CD4-positive, alpha-beta T cell (primary cell): ENCODE measurements around the gene ANGEL2. TPM values are rescaled to one million over a fixed set of nuclear protein-coding genes. Genes with fewer than 3 reads are reported as not detected.

Experiments used
- ATAC-seq: fragments of 200-7000 bp; cut with Tn5 transposase; one replicate; pipeline ENCODE4 v1.10.0; 2022; ENCODE audit warnings: mild to moderate bottlenecking; ENCODE audit not compliant: poor library complexity
- CTCF ChIA-PET: fragments of 350-600 bp; sonication (Branson Sonifier 250); formaldehyde crosslinking; loops from one replicate; lab custom pipeline; 2021; ENCODE audit warnings: antibody characterized with exemption, inconsistent platforms; lab: Charles Lee
- POLR2A ChIA-PET: fragments of 350-600 bp; sonication (Branson Sonifier 250); formaldehyde crosslinking; loops from one replicate; lab custom pipeline; 2021; ENCODE audit warnings: antibody characterized with exemption, inconsistent platforms; lab: Charles Lee
- DNase-seq, 14 experiments: peaks; one replicate each; pipeline ENCODE4 v3.0.0-alpha.2; 2013 to 2020; ENCODE audit warnings: mixed read lengths in 2 of 14
- H3K27ac ChIP-seq, 2 donors: one replicate each; pipeline versions ENCODE4 v1.5.1 to v1.7.0; 2013; ENCODE audit warnings: low read length in 2 of 2, low read depth in 1 of 2, mild to moderate bottlenecking in 1 of 2
- H3K27me3 ChIP-seq, 2 experiments: 1 replicate in 1 of 2; 2 replicates in 1 of 2; pipeline versions ENCODE4 v1.6.1 to v1.7.0; 2013; ENCODE audit warnings: low read length in 2 of 2, control low read depth in 1 of 2, mild to moderate bottlenecking in 1 of 2, moderate library complexity in 1 of 2; ENCODE audit not compliant: insufficient read depth in 2 of 2, control insufficient read depth in 1 of 2
- H3K36me3 ChIP-seq: one replicate; pipeline ENCODE4 v1.6.1; 2013; ENCODE audit warnings: low read length, control low read depth; ENCODE audit not compliant: insufficient read depth
- H3K4me1 ChIP-seq: one replicate; pipeline ENCODE4 v1.6.1; 2013; ENCODE audit warnings: low read length, control low read depth; ENCODE audit not compliant: insufficient read depth
- H3K4me3 ChIP-seq: one replicate; pipeline ENCODE4 v1.5.1; 2013; ENCODE audit warnings: mild to moderate bottlenecking, low read length, moderate library complexity
- H3K9me3 ChIP-seq, 2 experiments: 1 replicate in 1 of 2; 2 replicates in 1 of 2; pipeline versions ENCODE4 v1.6.1 to v1.7.0; 2013; ENCODE audit warnings: low read length in 2 of 2, mild to moderate bottlenecking in 2 of 2, control low read depth in 1 of 2, moderate library complexity in 1 of 2; ENCODE audit not compliant: control insufficient read depth in 1 of 2, insufficient read depth in 1 of 2
- H3K27ac Mint-ChIP-seq: one replicate; pipeline ENCODE4 v1.8.0; 2020; ENCODE audit warnings: mixed read lengths
- H3K27me3 Mint-ChIP-seq: one replicate; pipeline ENCODE4 v1.8.0; 2021; ENCODE audit warnings: mixed read lengths
- H3K36me3 Mint-ChIP-seq: one replicate; pipeline ENCODE4 v1.8.0; 2021; ENCODE audit warnings: low read depth, mixed read lengths
- H3K4me1 Mint-ChIP-seq: one replicate; pipeline ENCODE4 v1.8.0; 2021; ENCODE audit warnings: low read depth, mixed read lengths
- H3K4me3 Mint-ChIP-seq: one replicate; pipeline ENCODE4 v1.8.0; 2020; ENCODE audit warnings: mild to moderate bottlenecking, mixed read lengths
- H3K9me3 Mint-ChIP-seq: one replicate; pipeline ENCODE4 v1.8.0; 2020; ENCODE audit warnings: mixed read lengths
- CTCF ChIP-seq: fragments of 200-600 bp; IDR thresholded peaks from one replicate; pipeline ENCODE4 v1.8.0; 2022; ENCODE audit warnings: antibody characterized with exemption, mild to moderate bottlenecking
- intact Hi-C, 2 experiments: fragments of 100-400 bp; cut with DNase I in 1 of 2; cut with micrococcal nuclease in 1 of 2; formaldehyde crosslinking; loops; one replicate each; pipeline versions ENCODE4 v1.15.1 to v1.9.0; 2023 to 2025; cut with DNase I, micrococcal nuclease
- total RNA-seq, 174 experiments: library from RNA in 2 of 174; stranded (reverse) in 2 of 174; gene quantifications; one replicate each; pipeline ENCODE4 v1.2.3 and lab custom pipeline; 2021 to 2026

The ANGEL2 gene
- total RNA-seq, 2 experiments from 2014 or later: 53.0 to 56.2 TPM

- Mint-ChIP-seq H3K27me3 (peaks cover 33% of the 10 kb centered on the region), H3K36me3 (no peaks in the 10 kb centered on the region)
- intact Hi-C loops: no loop called here
Measured at GRCh38 chr1:212958175-212958574, 57.5 kb downstream of the ANGEL2 start.

GRCh38 chr1:212957546-212957945 is 58.1 kb downstream of the ANGEL2 start:
- peaks cover 39% of the 10 kb centered on the region for H3K27me3 Mint-ChIP-seq
- POLR2A ChIA-PET: no interaction called here
- no peak overlapping the region for H3K27ac Mint-ChIP-seq
- Histone ChIP-seq H3K4me1 (no peaks in the 10 kb centered on the region), H3K9me3 (no peaks in the 10 kb centered on the region), H3K4me3 (no peak overlapping the region), H3K27ac (no peak overlapping the region), H3K36me3 (no peaks in the 10 kb centered on the region), H3K27me3 (peaks cover 5 to 7% of the 10 kb centered on the region in 2 experiments)
- ATAC-seq: no peak
- H3K4me3 Mint-ChIP-seq: no peak overlapping the region
- no peaks in the 10 kb centered on the region for H3K36me3 Mint-ChIP-seq
- no peaks in the 10 kb centered on the region for H3K9me3 Mint-ChIP-seq
- H3K4me1 Mint-ChIP-seq: no peaks in the 10 kb centered on the region
- TF ChIP-seq CTCF: no peak
- CTCF ChIA-PET: no interaction called here
- no peak for DNase-seq
- intact Hi-C loops: no loop called here

More at GRCh38 chr1:212958175-212958574, 57.5 kb downstream of the ANGEL2 start:
- POLR2A ChIA-PET: no interaction called here
- H3K36me3 ChIP-seq: no peaks in the 10 kb centered on the region
- CTCF ChIA-PET: no interaction called here
- H3K4me3 ChIP-seq: no peak overlapping the region
- H3K4me1 Mint-ChIP-seq: no peaks in the 10 kb centered on the region
- TF ChIP-seq CTCF: no peak
- no peak overlapping the region for H3K27ac Mint-ChIP-seq
- no peaks in the 10 kb centered on the region for H3K9me3 Mint-ChIP-seq
- no peak overlapping the region for H3K4me3 Mint-ChIP-seq
- H3K4me1 ChIP-seq: no peaks in the 10 kb centered on the region
- no peak overlapping the region for H3K27ac ChIP-seq
- H3K9me3 ChIP-seq: no peaks in the 10 kb centered on the region
- peaks cover 0 to 3% of the 10 kb centered on the region in 2 experiments for H3K27me3 ChIP-seq
- DNase-seq (no peak), ATAC-seq (no peak)

DNA sequence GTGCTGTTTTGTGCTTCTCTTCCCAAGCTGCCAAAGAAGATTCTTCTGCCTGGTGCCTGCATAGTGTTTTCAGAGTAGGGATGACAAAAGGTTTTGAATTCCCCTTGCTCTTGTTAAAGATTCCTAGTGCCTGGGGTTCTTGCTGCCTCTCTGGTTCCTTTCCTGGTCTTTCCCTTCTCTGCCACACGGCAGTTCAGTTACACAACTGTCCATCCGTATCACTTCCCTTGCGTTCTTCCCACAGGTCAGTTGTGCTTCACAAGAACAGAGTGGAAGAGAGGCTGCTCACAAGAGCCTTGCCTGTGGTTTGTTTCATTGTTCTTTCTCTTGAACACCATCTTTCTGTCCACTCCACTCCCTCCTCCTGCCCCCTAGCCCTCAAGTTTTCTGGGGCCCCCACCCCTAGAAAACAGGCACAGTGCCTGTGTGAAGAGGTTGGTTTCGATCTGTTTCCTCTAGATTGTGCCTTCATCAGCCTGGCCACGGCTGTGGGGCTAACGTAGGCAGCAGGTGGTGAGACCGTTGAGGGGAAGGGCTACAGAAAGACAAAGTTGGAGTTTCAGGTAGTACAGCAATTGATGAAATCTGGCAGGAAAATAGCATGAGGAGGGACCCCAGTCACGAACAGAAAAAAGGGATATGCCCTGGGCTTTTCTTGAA is 59.6 kb downstream of the ANGEL2 start:
- POLR2A ChIA-PET: no interaction called here
- H3K4me1 Mint-ChIP-seq: no peaks in the 10 kb centered on the region
- no peaks in the 10 kb centered on the region for H3K9me3 ChIP-seq
- H3K27me3 ChIP-seq: peaks cover 12 to 14% of the 10 kb centered on the region in 2 experiments
- DNase-seq: no peak
- intact Hi-C loops: no loop called here
- ATAC-seq: no peak
- no peak overlapping the region for H3K4me3 ChIP-seq
- no peak overlapping the region for H3K4me3 Mint-ChIP-seq
- TF ChIP-seq CTCF: no peak
- H3K36me3 ChIP-seq: no peaks in the 10 kb centered on the region
- CTCF ChIA-PET: no interaction called here
- H3K27ac Mint-ChIP-seq: no peak overlapping the region
- peaks cover 5% of the 10 kb centered on the region for H3K4me1 ChIP-seq
- no peaks in the 10 kb centered on the region for H3K36me3 Mint-ChIP-seq
- H3K27me3 Mint-ChIP-seq: peaks cover 43% of the 10 kb centered on the region
- H3K9me3 Mint-ChIP-seq: no peaks in the 10 kb centered on the region
- H3K27ac ChIP-seq: no peak overlapping the region
